Fibroblast of lung (primary cell): ENCODE results near the gene TPM2.

Source experiments
- EZH2 ChIP-seq: IDR thresholded peaks from 2 replicates; pipeline ENCODE4 v1.5.1; 2012; ENCODE audit warnings: low read length, control low read depth, mild to moderate bottlenecking; ENCODE audit errors: missing control alignments
- TF ChIP-seq, protein P1 (sequence below), 2 donors: IDR thresholded peaks in 1 of 2; conservative IDR thresholded peaks in 1 of 2; 1 replicate in 1 of 2; 2 replicates in 1 of 2; pipeline ENCODE4 v1.5.1; 2011 to 2012; ENCODE audit warnings: low read length in 2 of 2, control low read depth in 1 of 2, inconsistent platforms in 1 of 2, low read depth in 1 of 2, mild to moderate bottlenecking in 1 of 2

DNA sequence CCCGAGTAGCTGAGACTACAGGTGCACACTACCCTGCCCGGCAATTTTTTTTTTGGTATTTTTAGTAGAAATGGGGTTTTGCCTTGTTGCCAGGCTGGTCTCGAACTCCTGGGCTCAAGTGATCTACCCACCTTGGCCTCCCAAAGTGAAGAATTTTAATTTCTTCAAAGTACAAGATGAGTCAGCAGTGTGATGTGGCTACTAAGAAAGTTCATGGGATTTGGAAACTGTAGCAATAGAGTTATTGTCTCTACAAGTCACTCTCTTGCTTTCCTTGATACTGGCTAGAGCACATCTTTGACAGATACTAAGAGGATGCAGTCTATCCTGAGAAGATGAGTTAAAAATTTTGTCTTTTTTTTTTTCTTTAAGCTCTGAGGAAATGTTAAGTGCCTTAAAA is 44.4 kb upstream of the TPM2 start:
- TF ChIP-seq, protein P1, sequence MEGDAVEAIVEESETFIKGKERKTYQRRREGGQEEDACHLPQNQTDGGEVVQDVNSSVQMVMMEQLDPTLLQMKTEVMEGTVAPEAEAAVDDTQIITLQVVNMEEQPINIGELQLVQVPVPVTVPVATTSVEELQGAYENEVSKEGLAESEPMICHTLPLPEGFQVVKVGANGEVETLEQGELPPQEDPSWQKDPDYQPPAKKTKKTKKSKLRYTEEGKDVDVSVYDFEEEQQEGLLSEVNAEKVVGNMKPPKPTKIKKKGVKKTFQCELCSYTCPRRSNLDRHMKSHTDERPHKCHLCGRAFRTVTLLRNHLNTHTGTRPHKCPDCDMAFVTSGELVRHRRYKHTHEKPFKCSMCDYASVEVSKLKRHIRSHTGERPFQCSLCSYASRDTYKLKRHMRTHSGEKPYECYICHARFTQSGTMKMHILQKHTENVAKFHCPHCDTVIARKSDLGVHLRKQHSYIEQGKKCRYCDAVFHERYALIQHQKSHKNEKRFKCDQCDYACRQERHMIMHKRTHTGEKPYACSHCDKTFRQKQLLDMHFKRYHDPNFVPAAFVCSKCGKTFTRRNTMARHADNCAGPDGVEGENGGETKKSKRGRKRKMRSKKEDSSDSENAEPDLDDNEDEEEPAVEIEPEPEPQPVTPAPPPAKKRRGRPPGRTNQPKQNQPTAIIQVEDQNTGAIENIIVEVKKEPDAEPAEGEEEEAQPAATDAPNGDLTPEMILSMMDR (conservative IDR thresholded peaks at IDR 0.05 in 1 of 2, IDR thresholded peaks at IDR 0.05 in 1 of 2; ENCODE audit: low read depth in 1 of 2, low read length in 2 of 2) = no peak
- TF ChIP-seq EZH2 = no peak
